Ishikawa (cell line): ENCODE measurements around the gene CCM2.

Source experiments
- CEBPB ChIP-seq: IDR thresholded peaks from 2 replicates; pipeline ENCODE4 v1.6.1; 2012
- CREB1 ChIP-seq: IDR thresholded peaks from 2 replicates; pipeline ENCODE4 v1.6.1; 2012; ENCODE audit warnings: low read depth
- EGR1 ChIP-seq: IDR thresholded peaks from 2 replicates; pipeline ENCODE4 v1.6.1; 2012
- EP300 ChIP-seq: IDR thresholded peaks from 2 replicates; pipeline ENCODE4 v1.6.1; 2012; ENCODE audit warnings: borderline replicate concordance
- FOXM1 ChIP-seq: IDR thresholded peaks from 2 replicates; pipeline ENCODE4 v1.6.1; 2012; ENCODE audit warnings: low read depth, borderline replicate concordance
- MAX ChIP-seq: IDR thresholded peaks from 2 replicates; pipeline ENCODE4 v1.6.1; 2012
- NFIC ChIP-seq: IDR thresholded peaks from 2 replicates; pipeline ENCODE4 v1.6.1; 2012
- RAD21 ChIP-seq: IDR thresholded peaks from 2 replicates; pipeline ENCODE4 v1.6.1; 2012; ENCODE audit warnings: low read depth
- REST ChIP-seq: IDR thresholded peaks from 2 replicates; pipeline ENCODE4 v1.6.1; 2012; ENCODE audit warnings: low read depth, mild to moderate bottlenecking
- TAF1 ChIP-seq: IDR thresholded peaks from 2 replicates; pipeline ENCODE4 v1.6.1; 2012; ENCODE audit warnings: low read depth, mild to moderate bottlenecking
- TCF12 ChIP-seq: IDR thresholded peaks from 2 replicates; pipeline ENCODE4 v1.6.1; 2012; ENCODE audit warnings: low read depth
- TEAD4 ChIP-seq: IDR thresholded peaks from 2 replicates; pipeline ENCODE4 v1.6.1; 2012
- USF1 ChIP-seq: IDR thresholded peaks from 2 replicates; pipeline ENCODE4 v1.6.1; 2012
- YY1 ChIP-seq: IDR thresholded peaks from 2 replicates; pipeline ENCODE4 v1.6.1; 2012; ENCODE audit warnings: low read depth
- ZBTB7A ChIP-seq: IDR thresholded peaks from 2 replicates; pipeline ENCODE4 v1.6.1; 2012; ENCODE audit warnings: low read depth

The CCM2 gene

GRCh38 chr7:45081670-45081974 lies 81.6 kb downstream of the CCM2 start:
- TF ChIP-seq USF1, result no peak
- no peak for TF ChIP-seq RAD21
- no peak for TF ChIP-seq EGR1
- TF ChIP-seq CEBPB, result no peak
- no peak for TF ChIP-seq TAF1
- no peak for TF ChIP-seq ZBTB7A
- TF ChIP-seq TCF12, result no peak
- no peak for TF ChIP-seq TEAD4
- TF ChIP-seq NFIC, result no peak
- TF ChIP-seq EP300, result no peak

GRCh38 chr7:45082031-45082830 lies 82.2 kb downstream of the CCM2 start:
- TF ChIP-seq TCF12, result no peak
- TF ChIP-seq REST, result no peak
- no peak for TF ChIP-seq EGR1
- no peak for TF ChIP-seq EP300
- TF ChIP-seq USF1, result no peak
- no peak for TF ChIP-seq CREB1
- no peak for TF ChIP-seq NFIC
- TF ChIP-seq YY1, result no peak
- no peak for TF ChIP-seq ZBTB7A
- no peak for TF ChIP-seq MAX
- TF ChIP-seq RAD21, result no peak
- no peak for TF ChIP-seq FOXM1
- TF ChIP-seq TAF1, result no peak

GRCh38 chr7:45082831-45083331 lies 82.9 kb downstream of the CCM2 start:
- TF ChIP-seq EP300 (no peak), REST (no peak), CREB1 (no peak), CEBPB (no peak), TEAD4 (peak; percentile 62), RAD21 (no peak), EGR1 (no peak), MAX (no peak), YY1 (0 out of 2 replicates have a peak, but pooled peaks have one; percentile 26), USF1 (no peak), ZBTB7A (no peak), TAF1 (no peak), TCF12 (no peak; the same call in 1 of the 2 replicates), FOXM1 (no peak), NFIC (peak; percentile 90)

GRCh38 chr7:45084336-45084735 lies 84.3 kb downstream of the CCM2 start:
- TF ChIP-seq REST, result no peak
